ENCODE measurements around the gene PCMT1. TPM values are rescaled to one million over a fixed set of nuclear protein-coding genes. Genes with fewer than 3 reads are reported as not detected.
"Not testable (repeated sequence)": the region's sequence is repeated elsewhere in the genome, so short reads cannot be mapped to it uniquely, and the experiment has no call there.

PCMT1 gene
- total and polyA plus RNA-seq, 2 of the 8 experiments (the other 6 are each of a cell fraction or from before 2014, with no cell fraction given) = 84.3 to 91.3 TPM

GRCh38 chr6:149751920-149752319 lies 2.4 kb downstream of the PCMT1 start:
- not testable (repeated sequence) for H3K27me3 ChIP-seq (replicated peaks in 1 of 4; ENCODE audit: control insufficient read depth in 3 of 4, extremely low read depth in 1 of 4, insufficient read depth in 3 of 4, low read length in 3 of 4); H3K4ac ChIP-seq (replicated peaks; ENCODE audit: insufficient read length, low read depth, low read length); H2BK120ac ChIP-seq (replicated peaks; ENCODE audit: low read depth, low read length); H2BK12ac ChIP-seq (ENCODE audit: low read depth, low read length); H3K4me2 ChIP-seq (ENCODE audit: insufficient read depth in 1 of 2, low read depth in 2 of 2, low read length in 2 of 2); H3K9ac ChIP-seq (replicated peaks in 1 of 4; ENCODE audit: extremely low read depth in 1 of 4, low read depth in 3 of 4, low read length in 3 of 4); H3K4me1 ChIP-seq (replicated peaks in 1 of 4; ENCODE audit: control insufficient read depth in 3 of 4, insufficient read depth in 4 of 4, low read length in 3 of 4); H4K20me1 ChIP-seq (replicated peaks in 1 of 2; ENCODE audit: control insufficient read depth in 1 of 2, insufficient read depth in 2 of 2, low read length in 2 of 2); H3K18ac ChIP-seq (ENCODE audit: extremely low read depth, low read length); H3K27ac ChIP-seq (ENCODE audit: low read depth, low read length); H3K79me1 ChIP-seq (ENCODE audit: low read depth, low read length); H2AFZ ChIP-seq (ENCODE audit: low read length); H2BK15ac ChIP-seq (ENCODE audit: low read length); H4K8ac ChIP-seq (ENCODE audit: extremely low read depth, insufficient read depth, low read length); H3K4me3 ChIP-seq (ENCODE audit: extremely low read depth in 1 of 4, insufficient read depth in 2 of 4, low read depth in 3 of 4, low read length in 4 of 4); H3K23me2 ChIP-seq (ENCODE audit: low read depth, low read length); H4K91ac ChIP-seq (replicated peaks; ENCODE audit: insufficient read length, low read length); FAIRE-seq; H4K5ac ChIP-seq (ENCODE audit: insufficient read length, low read depth, low read length); H3K23ac ChIP-seq (ENCODE audit: insufficient read length); H3K36me3 ChIP-seq (ENCODE audit: control insufficient read depth in 2 of 4, insufficient read depth in 4 of 4, low read length in 3 of 4); H2BK5ac ChIP-seq (ENCODE audit: low read depth, low read length); H2AK5ac ChIP-seq (ENCODE audit: low read depth, low read length); H3K56ac ChIP-seq (replicated peaks; ENCODE audit: insufficient read length, low read depth, low read length); H2BK20ac ChIP-seq (ENCODE audit: low read length); DNase-seq (ENCODE audit: low read depth in 1 of 2, low spot score in 2 of 2); H3K14ac ChIP-seq (ENCODE audit: insufficient read length); H3K9me3 ChIP-seq (ENCODE audit: insufficient read depth in 2 of 2, low read depth in 1 of 2, low read length in 1 of 2)
- ChIA-PET POLR2A (ENCODE audit: partially characterized antibody) (interaction anchor here (0.7 to 1.5 kb wide), 2 partner anchors 10 to 20 kb away, joined by 3 to 4 read pairs; no protein-coding TSS in a partner anchor), CTCF (ENCODE audit: partially characterized antibody) (interaction anchor here (1.2 kb wide), 1 partner anchor 70 kb away, joined by 3 read pairs; no protein-coding TSS in a partner anchor)
- peaks cover 4 to 65% of the 10 kb centered on the region in 2 experiments for H3K79me2 ChIP-seq (ENCODE audit: control insufficient read depth in 1 of 2, insufficient read depth in 2 of 2, low read length in 2 of 2)
- 94% methylated on average over 5 of the region's 5 CpGs; no CpG with 5 or more reads in 1 of the 2 experiments for WGBS, 2 experiments (ENCODE audit: extremely low coverage in 1 of 2, insufficient coverage in 1 of 2, insufficient read length in 1 of 2, insufficient replicate concordance in 2 of 2, low coverage in 1 of 2, low lambda C conversion rate in 2 of 2, missing lambda C conversion rate in 1 of 2)

All from H1 (cell line).